ENCODE results near the gene HNRNPC. TPM values are rescaled to one million over a fixed set of nuclear protein-coding genes. Genes with fewer than 3 reads are reported as not detected.

Gene HNRNPC
- total and polyA plus RNA-seq, 9 of the 15 experiments (the other 6 are each of a cell fraction or from before 2014, with no cell fraction given) = 679 to 1,557 (median 1,191) TPM

GRCh38 chr14:21227981-21228380 lies 41.3 kb downstream of the HNRNPC start:
- Histone ChIP-seq H3K27me3 (ENCODE audit: control insufficient read depth in 2 of 2, insufficient read depth in 2 of 2, low read length in 2 of 2) (no peaks in the 10 kb centered on the region; a peak in 1 of 5 replicates), H3K9ac (ENCODE audit: insufficient read depth in 1 of 2, low read depth in 2 of 2, low read length in 2 of 2) (no peak overlapping the region), H3K4me1 (replicated peaks in 1 of 2; ENCODE audit: control insufficient read depth in 2 of 2, insufficient read depth in 2 of 2, low read length in 2 of 2) (no peaks in the 10 kb centered on the region; a peak in 1 of 5 replicates), H3K4me3 (no peak overlapping the region), H3K9me3 (replicated peaks; ENCODE audit: control insufficient read depth, insufficient read depth, low read depth, low read length) (no peaks in the 10 kb centered on the region), H3K4me2 (ENCODE audit: insufficient read depth, low read length) (no peak overlapping the region), H3K79me2 (ENCODE audit: control insufficient read depth, insufficient read depth, low read length) (peaks cover 98% of the 10 kb centered on the region), H2AFZ (ENCODE audit: low read depth, low read length) (no peak overlapping the region), H3K9me1 (ENCODE audit: control insufficient read depth, insufficient read depth, low read length) (no peaks in the 10 kb centered on the region), H4K20me1 (replicated peaks; ENCODE audit: control insufficient read depth, insufficient read depth, low read length) (peaks cover 28% of the 10 kb centered on the region), H3K36me3 (ENCODE audit: control insufficient read depth, insufficient read depth, low read length) (peaks cover 98% of the 10 kb centered on the region), H3K27ac (ENCODE audit: extremely low read depth, low read depth, low read length) (no peak overlapping the region)
- POLR2A ChIA-PET = interaction anchor here (0.7 to 1.4 kb wide), 3 partner anchors 8 to 19 kb away, joined by 3 to 5 read pairs (median 4); no protein-coding TSS in a partner anchor
- ATAC-seq = no peak
- TF ChIP-seq ZNF347 (CRISPR knock-in tag; IDR thresholded peaks at IDR 0.05; ENCODE audit: low read depth) (no peak), POLR2A (conservative IDR thresholded peaks at IDR 0.05) (0 out of 2 replicates have a peak, but pooled peaks have one; percentile 15), BRCA1 (IDR thresholded peaks at IDR 0.05) (no peak), BRCA1 (CRISPR knock-in tag; IDR thresholded peaks at IDR 0.05) (no peak), CCAR2 (IDR thresholded peaks at IDR 0.05; ENCODE audit: low read depth, low read length) (no peak), PURB (CRISPR knock-in tag; IDR thresholded peaks at IDR 0.05; ENCODE audit: low read depth) (no peak)
- no peak for DNase-seq (ENCODE audit: extremely low read depth in 1 of 4, low spot score in 3 of 4)
- FAIRE-seq = no peak
- 100% methylated on average over 1 of the region's 1 CpG for WGBS (ENCODE audit: insufficient coverage, low coverage, missing lambda C conversion rate)
- no TSS peak for BruUV-seq (replicated peaks)
- CTCF ChIA-PET (ENCODE audit: low intra/inter-chr PET ratio) = no interaction called here
- in situ Hi-C loops (cut with MboI) (no loop called here), intact Hi-C loops (cut with micrococcal nuclease) (no loop called here)

GRCh38 chr14:21227150-21227549 lies 42.1 kb downstream of the HNRNPC start:
- Histone ChIP-seq H3K9me3 (replicated peaks; ENCODE audit: control insufficient read depth, insufficient read depth, low read depth, low read length) (no peaks in the 10 kb centered on the region), H2AFZ (ENCODE audit: low read depth, low read length) (no peak overlapping the region), H3K9ac (ENCODE audit: insufficient read depth in 1 of 2, low read depth in 2 of 2, low read length in 2 of 2) (no peak overlapping the region), H3K4me3 (no peak overlapping the region), H3K27ac (ENCODE audit: extremely low read depth, low read depth, low read length) (no peak overlapping the region), H3K36me3 (ENCODE audit: control insufficient read depth, insufficient read depth, low read length) (peaks cover 98% of the 10 kb centered on the region), H4K20me1 (replicated peaks; ENCODE audit: control insufficient read depth, insufficient read depth, low read length) (peaks cover 31% of the 10 kb centered on the region), H3K9me1 (ENCODE audit: control insufficient read depth, insufficient read depth, low read length) (no peaks in the 10 kb centered on the region), H3K27me3 (ENCODE audit: control insufficient read depth in 2 of 2, insufficient read depth in 2 of 2, low read length in 2 of 2) (no peaks in the 10 kb centered on the region; a peak in 1 of 5 replicates), H3K4me2 (ENCODE audit: insufficient read depth, low read length) (no peak overlapping the region), H3K4me1 (replicated peaks in 1 of 2; ENCODE audit: control insufficient read depth in 2 of 2, insufficient read depth in 2 of 2, low read length in 2 of 2) (no peaks in the 10 kb centered on the region; a peak in 1 of 5 replicates), H3K79me2 (ENCODE audit: control insufficient read depth, insufficient read depth, low read length) (peaks cover 97% of the 10 kb centered on the region)
- intact Hi-C loops (cut with micrococcal nuclease) (no loop called here), in situ Hi-C loops (cut with MboI) (no loop called here)
- TF ChIP-seq RFX5 (IDR thresholded peaks at IDR 0.05; ENCODE audit: low read depth, low read length) (no peak), SUPT5H (IDR thresholded peaks at IDR 0.05) (0 out of 2 replicates have a peak, but pooled peaks have one; percentile 45), POLR2A (conservative IDR thresholded peaks at IDR 0.05) (peak; percentile 40; the same call in 1 of the 2 replicates)
- BruUV-seq (replicated peaks) = no TSS peak
- ATAC-seq = no peak
- DNase-seq (ENCODE audit: extremely low read depth in 1 of 4, low spot score in 3 of 4) = no peak
- POLR2A ChIA-PET = no interaction called here
- 80% methylated on average over 5 of the region's 5 CpGs for WGBS (ENCODE audit: insufficient coverage, low coverage, missing lambda C conversion rate)
- FAIRE-seq = no peak
- CTCF ChIA-PET (ENCODE audit: low intra/inter-chr PET ratio) = no interaction called here
